ENCODE measurements around the gene NCAPG2.

Gene NCAPG2

DNA sequence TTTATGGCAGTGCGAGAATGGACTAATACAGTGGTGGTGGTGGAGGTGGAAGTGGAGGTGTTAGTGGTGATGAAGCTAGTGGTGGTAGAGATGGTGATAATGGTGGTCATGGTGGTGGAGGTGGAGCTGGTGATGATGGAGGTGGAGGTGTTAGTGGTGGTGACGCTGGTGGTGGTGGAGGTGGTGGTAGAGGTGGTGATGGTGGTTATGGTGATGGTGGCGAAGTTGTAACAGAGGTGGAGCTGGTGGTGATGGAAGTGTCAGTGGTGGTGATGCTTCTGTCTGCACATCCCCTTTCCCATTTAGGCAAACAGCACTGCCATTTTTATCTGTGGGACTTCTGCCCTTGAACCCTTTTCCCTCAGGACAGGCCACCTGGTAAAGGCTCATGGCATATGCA lies 109.5 kb downstream of the NCAPG2 start:
- Histone ChIP-seq H2AK5ac (ENCODE audit: low read length) (no peak overlapping the region), H4K12ac (ENCODE audit: low read depth, low read length) (no peak overlapping the region)

DNA sequence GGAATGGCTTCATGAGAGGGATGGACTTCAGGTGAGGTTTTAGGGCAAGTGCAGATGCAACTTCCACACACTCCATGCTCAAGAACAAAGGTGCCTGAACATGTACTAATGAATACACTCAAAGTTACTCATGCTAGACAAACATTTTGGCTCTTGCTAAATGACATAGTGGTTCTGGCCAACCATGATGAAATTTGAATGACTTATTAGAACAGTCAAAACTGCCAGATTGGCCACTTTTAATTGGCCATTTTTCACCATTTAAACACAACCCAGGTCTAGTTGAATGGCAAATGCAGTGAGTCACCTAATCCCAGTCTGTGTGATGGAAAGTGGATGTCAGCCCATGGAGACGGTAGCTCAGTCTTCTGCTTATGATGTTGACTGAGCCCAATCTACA lies 112.1 kb downstream of the NCAPG2 start:
- Histone ChIP-seq H3K4me3 (ENCODE audit: low read depth, low read length) (no peak overlapping the region), H3K18ac (ENCODE audit: low read length) (no peak overlapping the region), H3K4me1 (ENCODE audit: control insufficient read depth in 1 of 2, insufficient read depth in 2 of 2, low read length in 2 of 2) (no peaks in the 10 kb centered on the region), H4K12ac (ENCODE audit: low read depth, low read length) (no peak overlapping the region), H3K14ac (ENCODE audit: low read length) (no peak overlapping the region), H3K79me2 (ENCODE audit: control insufficient read depth, insufficient read depth, low read length, poor library complexity) (no peaks in the 10 kb centered on the region), H3K27ac (ENCODE audit: low read depth, low read length) (no peak overlapping the region), H4K91ac (ENCODE audit: low read depth, low read length) (no peak overlapping the region), H2AK5ac (ENCODE audit: low read length) (no peak overlapping the region), H4K8ac (ENCODE audit: low read depth, low read length) (no peak overlapping the region), H3K9ac (ENCODE audit: low read length) (no peak overlapping the region), H3K4ac (ENCODE audit: low read depth, low read length) (no peak overlapping the region), H3K23ac (ENCODE audit: low read length) (no peak overlapping the region), H2BK5ac (ENCODE audit: low read depth, low read length, poor library complexity) (no peak overlapping the region), H3K36me3 (ENCODE audit: control insufficient read depth in 1 of 2, insufficient read depth in 2 of 2, low read length in 2 of 2) (no peaks in the 10 kb centered on the region), H2AFZ (ENCODE audit: insufficient read depth, low read length, poor library complexity) (no peak overlapping the region), H3K9me3 (ENCODE audit: insufficient read depth, low read depth, low read length) (peaks cover 30% of the 10 kb centered on the region), H2BK12ac (ENCODE audit: low read length) (no peak overlapping the region), H3K79me1 (ENCODE audit: low read length) (no peaks in the 10 kb centered on the region), H2BK120ac (ENCODE audit: insufficient read depth, low read length, poor library complexity) (no peak overlapping the region), H3K4me2 (ENCODE audit: low read length) (no peak overlapping the region), H3K27me3 (ENCODE audit: insufficient read depth, low read length) (peaks cover 15% of the 10 kb centered on the region)
- no peak for DNase-seq
- WGBS (ENCODE audit: extremely low coverage, insufficient coverage, insufficient read length): no CpG with 5 or more reads among the region's 1 CpG

More for the DNA sequence above, 109.5 kb downstream of the NCAPG2 start:
- H3K27ac ChIP-seq (ENCODE audit: low read depth, low read length): no peak overlapping the region
- no peaks in the 10 kb centered on the region for H3K79me2 ChIP-seq (ENCODE audit: control insufficient read depth, insufficient read depth, low read length, poor library complexity)
- no peak overlapping the region for H2BK120ac ChIP-seq (ENCODE audit: insufficient read depth, low read length, poor library complexity)
- no peak overlapping the region for H2BK5ac ChIP-seq (ENCODE audit: low read depth, low read length, poor library complexity)
- H2BK12ac ChIP-seq (ENCODE audit: low read length): no peak overlapping the region
- no peak overlapping the region for H4K8ac ChIP-seq (ENCODE audit: low read depth, low read length)
- no peaks in the 10 kb centered on the region for H3K27me3 ChIP-seq (ENCODE audit: insufficient read depth, low read length)
- no peaks in the 10 kb centered on the region for H3K36me3 ChIP-seq (ENCODE audit: control insufficient read depth in 1 of 2, insufficient read depth in 2 of 2, low read length in 2 of 2)
- no peak overlapping the region for H3K23ac ChIP-seq (ENCODE audit: low read length)
- no peak overlapping the region for H3K4ac ChIP-seq (ENCODE audit: low read depth, low read length)
- no CpG with 5 or more reads among the region's 3 CpGs for WGBS (ENCODE audit: extremely low coverage, insufficient coverage, insufficient read length)
- H3K9ac ChIP-seq (ENCODE audit: low read length): no peak overlapping the region
- no peak overlapping the region for H3K14ac ChIP-seq (ENCODE audit: low read length)
- H3K4me3 ChIP-seq (ENCODE audit: low read depth, low read length): peak overlapping the region; percentile 2
- H3K4me1 ChIP-seq (ENCODE audit: control insufficient read depth in 1 of 2, insufficient read depth in 2 of 2, low read length in 2 of 2): no peaks in the 10 kb centered on the region
- H4K91ac ChIP-seq (ENCODE audit: low read depth, low read length): no peak overlapping the region
- no peak overlapping the region for H2AFZ ChIP-seq (ENCODE audit: insufficient read depth, low read length, poor library complexity)
- DNase-seq: no peak
- H3K18ac ChIP-seq (ENCODE audit: low read length): no peak overlapping the region
- no peaks in the 10 kb centered on the region for H3K79me1 ChIP-seq (ENCODE audit: low read length)
- H3K9me3 ChIP-seq (ENCODE audit: insufficient read depth, low read depth, low read length): peaks cover 23% of the 10 kb centered on the region
- H3K4me2 ChIP-seq (ENCODE audit: low read length): no peak overlapping the region

DNA sequence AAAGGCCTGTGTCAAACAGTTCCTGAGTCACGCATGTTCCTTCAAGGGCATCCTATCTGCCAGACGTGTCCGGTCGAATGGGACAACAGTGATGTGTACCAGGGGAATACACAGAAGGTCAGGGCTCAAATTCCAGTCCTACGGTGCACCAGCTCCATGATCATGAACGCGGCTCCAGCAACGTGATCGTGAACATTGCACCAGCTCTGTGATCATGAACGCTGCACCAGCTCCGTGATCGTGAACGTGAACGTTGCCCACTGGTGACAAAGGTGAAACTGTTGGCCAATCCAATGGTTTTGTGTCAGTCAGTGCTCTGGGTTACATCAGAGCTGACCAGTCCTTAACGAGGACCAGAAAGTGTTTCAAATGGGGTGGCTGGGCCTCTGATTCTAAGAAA lies 112.7 kb downstream of the NCAPG2 start:
- H4K91ac ChIP-seq (ENCODE audit: low read depth, low read length): no peak overlapping the region
- H3K18ac ChIP-seq (ENCODE audit: low read length): no peak overlapping the region
- H3K36me3 ChIP-seq (ENCODE audit: control insufficient read depth in 1 of 2, insufficient read depth in 2 of 2, low read length in 2 of 2): no peaks in the 10 kb centered on the region
- no peak overlapping the region for H3K14ac ChIP-seq (ENCODE audit: low read length)
- no peak overlapping the region for H4K8ac ChIP-seq (ENCODE audit: low read depth, low read length)
- H2BK12ac ChIP-seq (ENCODE audit: low read length): no peak overlapping the region
- H3K9me3 ChIP-seq (ENCODE audit: insufficient read depth, low read depth, low read length): peaks cover 30% of the 10 kb centered on the region
- no peak overlapping the region for H2BK5ac ChIP-seq (ENCODE audit: low read depth, low read length, poor library complexity)
- H3K23ac ChIP-seq (ENCODE audit: low read length): no peak overlapping the region
- H2BK120ac ChIP-seq (ENCODE audit: insufficient read depth, low read length, poor library complexity): no peak overlapping the region
- WGBS (ENCODE audit: extremely low coverage, insufficient coverage, insufficient read length): no CpG with 5 or more reads among the region's 15 CpGs
- DNase-seq: no peak
- peaks cover 0 to 2% of the 10 kb centered on the region in 2 experiments for H3K4me1 ChIP-seq (ENCODE audit: control insufficient read depth in 1 of 2, insufficient read depth in 2 of 2, low read length in 2 of 2)
- no peaks in the 10 kb centered on the region for H3K79me1 ChIP-seq (ENCODE audit: low read length)
- no peak overlapping the region for H4K12ac ChIP-seq (ENCODE audit: low read depth, low read length)
- H3K4me2 ChIP-seq (ENCODE audit: low read length): no peak overlapping the region
- H2AFZ ChIP-seq (ENCODE audit: insufficient read depth, low read length, poor library complexity): no peak overlapping the region
- no peak overlapping the region for H3K27ac ChIP-seq (ENCODE audit: low read depth, low read length)
- no peak overlapping the region for H2AK5ac ChIP-seq (ENCODE audit: low read length)
- H3K9ac ChIP-seq (ENCODE audit: low read length): no peak overlapping the region
- peaks cover 17% of the 10 kb centered on the region for H3K27me3 ChIP-seq (ENCODE audit: insufficient read depth, low read length)
- H3K4me3 ChIP-seq (ENCODE audit: low read depth, low read length): no peak overlapping the region
- no peak overlapping the region for H3K4ac ChIP-seq (ENCODE audit: low read depth, low read length)
- H3K79me2 ChIP-seq (ENCODE audit: control insufficient read depth, insufficient read depth, low read length, poor library complexity): no peaks in the 10 kb centered on the region

DNA sequence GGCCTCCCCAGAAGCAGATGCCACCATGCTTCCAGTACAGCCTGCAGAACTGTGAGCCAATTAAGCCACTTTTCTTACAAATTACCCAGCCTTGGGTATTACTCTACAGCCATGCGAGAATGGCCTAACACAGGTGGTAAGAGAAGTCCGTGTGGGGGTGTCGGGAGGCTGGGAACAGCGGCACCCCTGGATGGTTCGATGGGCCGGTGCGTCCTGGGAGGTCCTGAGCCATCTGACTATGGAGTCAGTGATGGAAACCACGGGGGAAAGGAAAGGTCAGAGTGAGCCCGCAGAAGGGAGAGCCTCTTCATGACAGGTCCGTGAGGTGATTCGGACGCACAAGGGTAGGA lies 114.4 kb downstream of the NCAPG2 start:
- WGBS (ENCODE audit: extremely low coverage, insufficient coverage, insufficient read length): no CpG with 5 or more reads among the region's 12 CpGs
- H2AK5ac ChIP-seq (ENCODE audit: low read length): no peak overlapping the region
- no peak overlapping the region for H3K23ac ChIP-seq (ENCODE audit: low read length)
- no peak for DNase-seq
- no peaks in the 10 kb centered on the region for H3K36me3 ChIP-seq (ENCODE audit: control insufficient read depth in 1 of 2, insufficient read depth in 2 of 2, low read length in 2 of 2)
- H3K79me2 ChIP-seq (ENCODE audit: control insufficient read depth, insufficient read depth, low read length, poor library complexity): no peaks in the 10 kb centered on the region
- no peak overlapping the region for H2BK120ac ChIP-seq (ENCODE audit: insufficient read depth, low read length, poor library complexity)
- H3K18ac ChIP-seq (ENCODE audit: low read length): no peak overlapping the region
- no peak overlapping the region for H4K12ac ChIP-seq (ENCODE audit: low read depth, low read length)
- H3K14ac ChIP-seq (ENCODE audit: low read length): no peak overlapping the region
- H3K27ac ChIP-seq (ENCODE audit: low read depth, low read length): no peak overlapping the region
- H3K9ac ChIP-seq (ENCODE audit: low read length): no peak overlapping the region
- H4K91ac ChIP-seq (ENCODE audit: low read depth, low read length): no peak overlapping the region
- no peak overlapping the region for H3K4me2 ChIP-seq (ENCODE audit: low read length)
- peaks cover 35% of the 10 kb centered on the region for H3K27me3 ChIP-seq (ENCODE audit: insufficient read depth, low read length)
- H3K9me3 ChIP-seq (ENCODE audit: insufficient read depth, low read depth, low read length): peaks cover 30% of the 10 kb centered on the region
- no peak overlapping the region for H2BK12ac ChIP-seq (ENCODE audit: low read length)
- no peak overlapping the region for H3K4me3 ChIP-seq (ENCODE audit: low read depth, low read length)
- H3K79me1 ChIP-seq (ENCODE audit: low read length): no peaks in the 10 kb centered on the region
- no peak overlapping the region for H2BK5ac ChIP-seq (ENCODE audit: low read depth, low read length, poor library complexity)
- H4K8ac ChIP-seq (ENCODE audit: low read depth, low read length): no peak overlapping the region
- H3K4ac ChIP-seq (ENCODE audit: low read depth, low read length): no peak overlapping the region
- no peak overlapping the region for H2AFZ ChIP-seq (ENCODE audit: insufficient read depth, low read length, poor library complexity)
- peaks cover 0 to 2% of the 10 kb centered on the region in 2 experiments for H3K4me1 ChIP-seq (ENCODE audit: control insufficient read depth in 1 of 2, insufficient read depth in 2 of 2, low read length in 2 of 2)

Data from trophoblast cell (in vitro differentiated cells and primary cell).